ENCODE results near the gene MCF2L2. TPM values are rescaled to one million over a fixed set of nuclear protein-coding genes. Genes with fewer than 3 reads are reported as not detected.
A peak's percentile ranks its signal among the peaks of the same experiment; 100 is the strongest.
"Not testable (repeated sequence)": the region's sequence is repeated elsewhere in the genome, so short reads cannot be mapped to it uniquely, and the experiment has no call there.

MCF2L2 gene
- total RNA-seq, 1 donor = under 0.01 TPM

- Histone ChIP-seq H3K27me3 (ENCODE audit: insufficient read depth, low read length) (peaks cover 4% of the 10 kb centered on the region), H3K27ac (ENCODE audit: low read depth, low read length) (no peak overlapping the region)
- DNase-seq (ENCODE audit: insufficient read length, low spot score, missing footprints) = peak; percentile 34
Observed at GRCh38 chr3:183466575-183466974, 38.2 kb upstream of the MCF2L2 start.

GRCh38 chr3:183465710-183466109 lies 37.3 kb upstream of the MCF2L2 start:
- not testable (repeated sequence) for H3K4me3 ChIP-seq (ENCODE audit: insufficient read depth, low read length); H3K36me3 ChIP-seq (ENCODE audit: insufficient read depth, low read length); H3K27me3 ChIP-seq (ENCODE audit: insufficient read depth, low read length); H2AFZ ChIP-seq (ENCODE audit: low read length); H3K27ac ChIP-seq (ENCODE audit: low read depth, low read length); H3K4me1 ChIP-seq (ENCODE audit: insufficient read depth, low read length); H3K9me3 ChIP-seq (ENCODE audit: low read depth, low read length); H3K79me2 ChIP-seq (ENCODE audit: insufficient read depth, low read length); H4K20me1 ChIP-seq (ENCODE audit: insufficient read depth, low read length); H3K4me2 ChIP-seq (ENCODE audit: insufficient read depth, low read length)
- peak; percentile 9 for DNase-seq (ENCODE audit: insufficient read length, low spot score, missing footprints)

More at GRCh38 chr3:183466575-183466974, 38.2 kb upstream of the MCF2L2 start:
- no peak overlapping the region for H2AFZ ChIP-seq (ENCODE audit: low read length)
- no peaks in the 10 kb centered on the region for H3K79me2 ChIP-seq (ENCODE audit: insufficient read depth, low read length)
- H3K4me2 ChIP-seq (ENCODE audit: insufficient read depth, low read length) = no peak overlapping the region
- no peaks in the 10 kb centered on the region for H3K9me3 ChIP-seq (ENCODE audit: low read depth, low read length)
- H3K4me1 ChIP-seq (ENCODE audit: insufficient read depth, low read length) = no peaks in the 10 kb centered on the region
- no peak overlapping the region for H3K4me3 ChIP-seq (ENCODE audit: insufficient read depth, low read length)
- H4K20me1 ChIP-seq (ENCODE audit: insufficient read depth, low read length) = no peaks in the 10 kb centered on the region
- TF ChIP-seq CTCF (IDR thresholded peaks at IDR 0.05; ENCODE audit: extremely low read depth, low read depth, low read length) = no peak
- H3K36me3 ChIP-seq (ENCODE audit: insufficient read depth, low read length) = no peaks in the 10 kb centered on the region

- Histone ChIP-seq H3K79me2 (ENCODE audit: insufficient read depth, low read length) (no peaks in the 10 kb centered on the region), H3K4me1 (ENCODE audit: insufficient read depth, low read length) (no peaks in the 10 kb centered on the region), H2AFZ (ENCODE audit: low read length) (no peak overlapping the region), H4K20me1 (ENCODE audit: insufficient read depth, low read length) (no peaks in the 10 kb centered on the region), H3K4me3 (ENCODE audit: insufficient read depth, low read length) (no peak overlapping the region), H3K36me3 (ENCODE audit: insufficient read depth, low read length) (no peaks in the 10 kb centered on the region), H3K27me3 (ENCODE audit: insufficient read depth, low read length) (peaks cover 4% of the 10 kb centered on the region), H3K9me3 (ENCODE audit: low read depth, low read length) (no peaks in the 10 kb centered on the region), H3K27ac (ENCODE audit: low read depth, low read length) (no peak overlapping the region), H3K4me2 (ENCODE audit: insufficient read depth, low read length) (no peak overlapping the region)
- no peak for TF ChIP-seq CTCF (IDR thresholded peaks at IDR 0.05; ENCODE audit: extremely low read depth, low read depth, low read length)
- no peak for DNase-seq (ENCODE audit: insufficient read length, low spot score, missing footprints)
Observed at GRCh38 chr3:183464480-183464879, 36.1 kb upstream of the MCF2L2 start.

- Histone ChIP-seq H3K27me3 (ENCODE audit: insufficient read depth, low read length) (no peaks in the 10 kb centered on the region), H3K9me3 (ENCODE audit: low read depth, low read length) (no peaks in the 10 kb centered on the region), H3K4me3 (ENCODE audit: insufficient read depth, low read length) (no peak overlapping the region), H3K79me2 (ENCODE audit: insufficient read depth, low read length) (no peaks in the 10 kb centered on the region), H2AFZ (ENCODE audit: low read length) (no peak overlapping the region), H3K36me3 (ENCODE audit: insufficient read depth, low read length) (no peaks in the 10 kb centered on the region), H3K4me2 (ENCODE audit: insufficient read depth, low read length) (no peak overlapping the region), H3K27ac (ENCODE audit: low read depth, low read length) (no peak overlapping the region), H4K20me1 (ENCODE audit: insufficient read depth, low read length) (no peaks in the 10 kb centered on the region), H3K4me1 (ENCODE audit: insufficient read depth, low read length) (peaks cover 4% of the 10 kb centered on the region)
- no peak for DNase-seq (ENCODE audit: insufficient read length, low spot score, missing footprints)
- TF ChIP-seq CTCF (IDR thresholded peaks at IDR 0.05; ENCODE audit: extremely low read depth, low read depth, low read length) = no peak
Observed at GRCh38 chr3:183460081-183461055, 31.9 kb upstream of the MCF2L2 start.

All from osteoblast (primary cell).